ENCODE data around the gene PCDHGA9. TPM values are rescaled to one million over a fixed set of nuclear protein-coding genes. Genes with fewer than 3 reads are reported as not detected.
A peak's percentile ranks its signal among the peaks of the same experiment; 100 is the strongest.
"Not testable (repeated sequence)": the region's sequence is repeated elsewhere in the genome, so short reads cannot be mapped to it uniquely, and the experiment has no call there.

Gene PCDHGA9
- polyA plus RNA-seq, 1 donor (not counting 4 experiments of a cell fraction or from before 2014, with no cell fraction given), result 0.28 TPM

DNA sequence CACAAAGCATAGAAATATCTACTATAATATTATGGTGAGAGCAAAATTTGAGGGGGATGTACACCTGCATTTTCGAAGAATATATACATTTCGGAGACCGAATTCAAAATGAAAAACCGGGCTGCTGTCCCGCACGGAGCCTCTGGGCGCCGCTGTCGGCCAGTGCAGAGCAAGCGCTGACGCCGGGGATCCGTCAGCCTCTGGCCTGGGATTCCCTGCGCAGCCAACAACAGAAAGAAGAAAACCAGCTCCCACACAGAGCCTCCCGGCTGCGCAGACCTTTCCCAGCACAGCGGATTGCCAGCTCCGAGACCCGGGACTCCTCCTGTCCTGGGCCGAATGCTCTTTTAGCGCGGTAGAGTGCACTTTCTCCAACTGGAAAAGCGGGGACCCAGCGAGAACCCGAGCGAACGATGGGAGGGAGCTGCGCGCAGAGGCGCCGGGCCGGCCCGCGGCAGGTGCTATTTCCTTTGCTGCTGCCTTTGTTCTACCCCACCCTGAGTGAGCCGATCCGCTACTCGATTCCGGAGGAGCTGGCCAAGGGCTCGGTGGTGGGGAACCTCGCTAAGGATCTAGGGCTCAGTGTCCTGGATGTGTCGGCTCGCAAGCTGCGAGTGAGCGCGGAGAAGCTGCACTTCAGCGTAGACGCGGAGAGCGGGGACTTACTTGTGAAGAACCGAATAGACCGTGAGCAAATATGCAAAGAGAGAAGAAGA is 5.4 kb downstream of the PCDHGA9 start, which contains the start of gene PCDHGB6:
Gene PCDHGB6, plus strand, starts transcription at position 232 of the 716 bp plus-strand sequence. Its CDS starts 182 bp downstream, at position 414.
- H3K9me1 ChIP-seq (ENCODE audit: control insufficient read depth, extremely low read depth, insufficient read depth, low read length); FAIRE-seq; dilution Hi-C loops (cut with MboI; ENCODE audit: extremely low pct_ligation_motif_present, low sequenced_read_pairs); H3K4me1 ChIP-seq (ENCODE audit: control insufficient read depth, extremely low read depth, insufficient read depth, low read length); H3K27ac ChIP-seq (ENCODE audit: control insufficient read depth, insufficient read depth, low read length); H2AFZ ChIP-seq (ENCODE audit: control insufficient read depth, low read length); DNase-seq (ENCODE audit: low read depth, low spot score); H3K79me2 ChIP-seq (ENCODE audit: control insufficient read depth, insufficient read depth, low read length); H4K20me1 ChIP-seq (ENCODE audit: control insufficient read depth, extremely low read depth, insufficient read depth, low read length); H3K36me3 ChIP-seq (ENCODE audit: control insufficient read depth in 2 of 2, extremely low read depth in 1 of 2, insufficient read depth in 2 of 2, low read length in 2 of 2); H3K9ac ChIP-seq (ENCODE audit: control insufficient read depth, extremely low read depth, insufficient read depth, low read length): not testable (repeated sequence)
- H3K27me3 ChIP-seq (ENCODE audit: control insufficient read depth, extremely low read depth, insufficient read depth, low read length), result peaks cover 12% of the 10 kb centered on the region
- H3K4me2 ChIP-seq (ENCODE audit: control insufficient read depth, extremely low read depth, insufficient read depth, low read depth, low read length), result peak within 1 kb of the TSS; percentile 54
- peak within 1 kb of the TSS in 2 of 3 experiments; percentile 20 for H3K4me3 ChIP-seq (ENCODE audit: control insufficient read depth in 2 of 3, extremely low read depth in 1 of 3, insufficient read depth in 2 of 3, low read depth in 1 of 3, low read length in 3 of 3)
- peaks cover 29% of the 10 kb centered on the region for H3K9me3 ChIP-seq (ENCODE audit: control insufficient read depth, low read depth, low read length)
- TF ChIP-seq, protein P1, sequence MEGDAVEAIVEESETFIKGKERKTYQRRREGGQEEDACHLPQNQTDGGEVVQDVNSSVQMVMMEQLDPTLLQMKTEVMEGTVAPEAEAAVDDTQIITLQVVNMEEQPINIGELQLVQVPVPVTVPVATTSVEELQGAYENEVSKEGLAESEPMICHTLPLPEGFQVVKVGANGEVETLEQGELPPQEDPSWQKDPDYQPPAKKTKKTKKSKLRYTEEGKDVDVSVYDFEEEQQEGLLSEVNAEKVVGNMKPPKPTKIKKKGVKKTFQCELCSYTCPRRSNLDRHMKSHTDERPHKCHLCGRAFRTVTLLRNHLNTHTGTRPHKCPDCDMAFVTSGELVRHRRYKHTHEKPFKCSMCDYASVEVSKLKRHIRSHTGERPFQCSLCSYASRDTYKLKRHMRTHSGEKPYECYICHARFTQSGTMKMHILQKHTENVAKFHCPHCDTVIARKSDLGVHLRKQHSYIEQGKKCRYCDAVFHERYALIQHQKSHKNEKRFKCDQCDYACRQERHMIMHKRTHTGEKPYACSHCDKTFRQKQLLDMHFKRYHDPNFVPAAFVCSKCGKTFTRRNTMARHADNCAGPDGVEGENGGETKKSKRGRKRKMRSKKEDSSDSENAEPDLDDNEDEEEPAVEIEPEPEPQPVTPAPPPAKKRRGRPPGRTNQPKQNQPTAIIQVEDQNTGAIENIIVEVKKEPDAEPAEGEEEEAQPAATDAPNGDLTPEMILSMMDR (optimal IDR thresholded peaks at IDR 0.05 in 1 of 3, IDR thresholded peaks at IDR 0.05 in 1 of 3, conservative IDR thresholded peaks at IDR 0.05 in 1 of 3; ENCODE audit: extremely low read depth in 1 of 3, insufficient read depth in 2 of 3, low read length in 3 of 3), result peak; percentile 34 to 72 (median 48)

DNA sequence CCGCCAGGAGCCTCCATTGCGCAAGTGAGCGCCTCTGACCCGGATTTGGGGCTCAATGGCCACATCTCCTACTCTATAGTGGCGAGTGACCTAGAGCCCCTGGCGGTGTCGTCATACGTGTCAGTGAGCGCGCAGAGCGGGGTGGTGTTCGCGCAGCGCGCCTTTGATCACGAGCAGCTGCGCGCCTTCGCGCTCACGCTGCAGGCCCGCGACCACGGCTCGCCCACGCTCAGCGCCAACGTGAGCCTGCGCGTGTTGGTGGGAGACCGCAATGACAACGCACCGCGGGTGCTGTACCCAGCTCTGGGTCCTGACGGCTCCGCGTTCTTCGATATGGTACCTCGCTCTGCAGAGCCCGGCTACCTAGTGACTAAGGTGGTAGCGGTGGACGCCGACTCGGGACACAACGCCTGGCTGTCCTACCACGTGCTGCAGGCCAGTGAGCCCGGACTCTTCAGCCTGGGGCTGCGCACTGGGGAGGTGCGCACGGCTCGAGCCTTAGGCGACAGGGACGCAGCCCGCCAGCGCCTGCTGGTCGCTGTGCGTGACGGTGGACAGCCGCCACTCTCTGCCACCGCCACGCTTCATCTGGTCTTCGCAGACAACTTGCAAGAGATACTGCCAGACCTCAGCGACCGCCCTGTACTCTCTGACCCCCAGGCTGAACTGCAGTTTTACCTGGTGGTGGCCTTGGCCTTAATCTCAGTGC is 7.2 kb downstream of the PCDHGA9 start:
- Histone ChIP-seq H2AFZ (ENCODE audit: control insufficient read depth, low read length) (no peak overlapping the region), H3K9ac (ENCODE audit: control insufficient read depth, extremely low read depth, insufficient read depth, low read length) (no peak overlapping the region), H3K9me3 (ENCODE audit: control insufficient read depth, low read depth, low read length) (peaks cover 22% of the 10 kb centered on the region), H3K9me1 (ENCODE audit: control insufficient read depth, extremely low read depth, insufficient read depth, low read length) (no peaks in the 10 kb centered on the region), H3K4me3 (ENCODE audit: control insufficient read depth in 2 of 3, extremely low read depth in 1 of 3, insufficient read depth in 2 of 3, low read depth in 1 of 3, low read length in 3 of 3) (no peak overlapping the region), H3K79me2 (ENCODE audit: control insufficient read depth, insufficient read depth, low read length) (no peaks in the 10 kb centered on the region), H3K27ac (ENCODE audit: control insufficient read depth, insufficient read depth, low read length) (no peak overlapping the region), H3K4me1 (ENCODE audit: control insufficient read depth, extremely low read depth, insufficient read depth, low read length) (peaks cover 5% of the 10 kb centered on the region), H3K4me2 (ENCODE audit: control insufficient read depth, extremely low read depth, insufficient read depth, low read depth, low read length) (no peak overlapping the region), H3K36me3 (ENCODE audit: control insufficient read depth in 2 of 2, extremely low read depth in 1 of 2, insufficient read depth in 2 of 2, low read length in 2 of 2) (no peaks in the 10 kb centered on the region), H3K27me3 (ENCODE audit: control insufficient read depth, extremely low read depth, insufficient read depth, low read length) (peaks cover 15% of the 10 kb centered on the region), H4K20me1 (ENCODE audit: control insufficient read depth, extremely low read depth, insufficient read depth, low read length) (no peaks in the 10 kb centered on the region)
- DNase-seq (ENCODE audit: low read depth, low spot score), result no peak
- FAIRE-seq, result no peak
- no peak for TF ChIP-seq EZH2 (IDR thresholded peaks at IDR 0.05; ENCODE audit: low read length)
- TF ChIP-seq, protein P1 (optimal IDR thresholded peaks at IDR 0.05 in 1 of 3, IDR thresholded peaks at IDR 0.05 in 1 of 3, conservative IDR thresholded peaks at IDR 0.05 in 1 of 3; ENCODE audit: extremely low read depth in 1 of 3, insufficient read depth in 2 of 3, low read length in 3 of 3), result no peak
- dilution Hi-C loops (cut with MboI; ENCODE audit: extremely low pct_ligation_motif_present, low sequenced_read_pairs), result no loop called here

Measured in keratinocyte (primary cell).